Progenitor cell of endocrine pancreas (in vitro differentiated cells): ENCODE data around the gene ATXN10. TPM values are rescaled to one million over a fixed set of nuclear protein-coding genes. Genes with fewer than 3 reads are reported as not detected.
A peak's percentile ranks its signal among the peaks of the same experiment; 100 is the strongest.

Experiments used
- DNase-seq: peaks from one replicate; pipeline ENCODE4 v3.0.0; 2021; ENCODE audit warnings: low spot score; ENCODE audit not compliant: unreplicated experiment
- H3K27ac Mint-ChIP-seq: 2 replicates; pipeline ENCODE4 v1.8.0; 2021; ENCODE audit warnings: mild to moderate bottlenecking, moderate library complexity, mixed read lengths
- H3K27me3 Mint-ChIP-seq: 2 replicates; pipeline ENCODE4 v1.8.0; 2021; ENCODE audit warnings: mixed read lengths
- H3K36me3 Mint-ChIP-seq: 2 replicates; pipeline ENCODE4 v1.8.0; 2022; ENCODE audit warnings: mixed read lengths; ENCODE audit not compliant: insufficient read depth
- H3K4me1 Mint-ChIP-seq: 2 replicates; pipeline ENCODE4 v1.8.0; 2021; ENCODE audit warnings: low read depth, mixed read lengths
- H3K4me3 Mint-ChIP-seq: 2 replicates; pipeline ENCODE4 v1.8.0; 2021; ENCODE audit warnings: low read depth, mild to moderate bottlenecking, moderate library complexity, mixed read lengths
- H3K9me3 Mint-ChIP-seq: 2 replicates; pipeline ENCODE4 v1.8.0; 2021; ENCODE audit warnings: low read depth, mixed read lengths
- CTCF ChIP-seq: fragments of 200-600 bp; sonication (generic); IDR thresholded peaks from one replicate; pipeline ENCODE4 v1.5.0; 2021; ENCODE audit warnings: antibody characterized with exemption, mild to moderate bottlenecking; ENCODE audit not compliant: unreplicated experiment
- total RNA-seq: library from RNA; stranded (reverse); gene quantifications from 2 replicates; pipeline ENCODE4 v1.2.1, GENCODE V29; 2021

The ATXN10 gene
- total RNA-seq, 1 donor from 2014 or later = 177 TPM

GRCh38 chr22:45771057-45771456 lies 99.4 kb downstream of the ATXN10 start:
- Mint-ChIP-seq H3K27ac (no peak overlapping the region), H3K27me3 (no peaks in the 10 kb centered on the region), H3K9me3 (no peaks in the 10 kb centered on the region), H3K4me3 (no peak overlapping the region), H3K4me1 (peaks cover 2% of the 10 kb centered on the region), H3K36me3 (peaks cover 21% of the 10 kb centered on the region)
- TF ChIP-seq CTCF = no peak
- DNase-seq = no peak

DNA sequence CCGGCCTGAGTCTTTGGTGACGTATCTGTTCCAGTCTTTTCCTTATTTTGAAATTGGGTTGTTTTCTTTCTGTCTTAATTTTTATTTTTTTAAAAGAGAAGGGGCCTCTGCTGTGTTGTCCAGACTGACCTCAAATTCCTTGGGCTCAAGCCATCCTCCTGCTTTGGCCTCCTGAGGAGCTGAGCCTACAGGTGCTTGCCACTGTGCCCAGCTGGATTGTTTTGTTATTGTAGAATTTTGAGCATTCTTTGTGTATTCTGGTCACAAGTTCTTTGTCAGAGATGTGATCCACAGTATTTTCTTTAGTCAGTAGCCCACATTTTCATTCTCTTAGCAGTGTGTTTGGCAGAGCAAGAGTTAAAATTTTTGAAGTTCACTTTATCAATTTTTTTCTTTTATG lies 100.1 kb downstream of the ATXN10 start:
- no peaks in the 10 kb centered on the region for H3K9me3 Mint-ChIP-seq

GRCh38 chr22:45772743-45773142 lies 101.1 kb downstream of the ATXN10 start:
- H3K27me3 Mint-ChIP-seq = no peaks in the 10 kb centered on the region

More for the DNA sequence above, 100.1 kb downstream of the ATXN10 start:
- no peak for DNase-seq
- Mint-ChIP-seq H3K27me3 (no peaks in the 10 kb centered on the region), H3K4me1 (peaks cover 2% of the 10 kb centered on the region), H3K36me3 (peaks cover 19% of the 10 kb centered on the region), H3K27ac (peak overlapping the region; percentile 73), H3K4me3 (no peak overlapping the region)
- no peak for TF ChIP-seq CTCF

DNA sequence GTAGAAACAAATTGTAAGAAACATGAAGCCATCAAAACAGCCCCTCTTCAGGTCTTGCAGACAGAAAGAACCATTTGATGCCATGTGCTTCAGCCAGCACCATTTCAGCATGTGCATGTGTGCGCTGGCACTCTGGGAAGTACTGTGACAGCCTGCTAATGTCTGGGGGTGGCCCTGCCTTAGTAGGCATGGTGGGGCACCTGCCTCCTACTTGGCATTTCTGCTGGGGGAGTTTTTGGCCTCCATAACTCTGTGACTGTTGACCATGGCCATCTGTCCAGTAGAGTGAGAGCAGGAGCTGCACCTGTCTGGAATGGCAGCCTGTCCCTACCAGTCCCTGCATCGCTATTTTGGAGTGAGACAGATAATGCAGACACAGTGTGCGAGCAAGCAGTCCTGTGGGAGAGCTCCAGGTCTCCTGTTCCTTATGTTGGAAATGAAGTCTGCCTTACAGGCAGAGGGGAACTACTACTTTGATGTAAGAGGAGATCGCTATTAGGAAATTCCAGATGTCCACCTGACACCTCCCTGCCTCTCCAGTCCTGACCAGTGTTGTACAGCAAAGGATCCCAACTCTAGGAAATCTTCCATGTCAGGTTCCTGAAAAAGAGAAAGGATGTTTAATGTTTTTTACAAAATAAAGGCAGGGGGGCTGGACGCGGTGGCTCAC lies 102.5 kb downstream of the ATXN10 start:
- TF ChIP-seq CTCF = no peak

More at GRCh38 chr22:45772743-45773142, 101.1 kb downstream of the ATXN10 start:
- no peak for DNase-seq
- Mint-ChIP-seq H3K4me1 (peaks cover 10% of the 10 kb centered on the region), H3K9me3 (no peaks in the 10 kb centered on the region), H3K4me3 (no peak overlapping the region), H3K27ac (peak overlapping the region; percentile 3), H3K36me3 (peaks cover 19% of the 10 kb centered on the region)
- TF ChIP-seq CTCF = no peak

GRCh38 chr22:45775062-45775461 lies 103.4 kb downstream of the ATXN10 start:
- TF ChIP-seq CTCF = no peak
- Mint-ChIP-seq H3K27me3 (no peaks in the 10 kb centered on the region), H3K4me3 (no peak overlapping the region), H3K27ac (no peak overlapping the region), H3K4me1 (peaks cover 8% of the 10 kb centered on the region), H3K36me3 (peaks cover 14% of the 10 kb centered on the region), H3K9me3 (no peaks in the 10 kb centered on the region)
- no peak for DNase-seq

More for the DNA sequence above, 102.5 kb downstream of the ATXN10 start:
- Mint-ChIP-seq H3K36me3 (peaks cover 16% of the 10 kb centered on the region), H3K4me1 (peaks cover 8% of the 10 kb centered on the region), H3K9me3 (no peaks in the 10 kb centered on the region), H3K27ac (peak overlapping the region; percentile 37), H3K27me3 (no peaks in the 10 kb centered on the region), H3K4me3 (no peak overlapping the region)
- no peak for DNase-seq
